Neuronal stem cell (in vitro differentiated cells): Measurements from ENCODE around the gene CNTNAP5.

Source experiments
- DNase-seq: peaks from one replicate; pipeline ENCODE4 v3.0.0-alpha.2; 2013; ENCODE audit warnings: low spot score
- H2AFZ ChIP-seq: one replicate; pipeline ENCODE4 v1.6.1; 2013; ENCODE audit warnings: mild to moderate bottlenecking, low read length, inconsistent platforms
- H2AK5ac ChIP-seq: 2 replicates; pipeline ENCODE4 v1.6.1; 2013; ENCODE audit warnings: low read depth, mild to moderate bottlenecking, inconsistent platforms, low read length, moderate library complexity, mixed read lengths
- H2BK120ac ChIP-seq: 2 replicates; pipeline ENCODE4 v1.6.1; 2013; ENCODE audit warnings: low read depth, mild to moderate bottlenecking, inconsistent platforms, low read length, moderate library complexity, mixed read lengths
- H2BK12ac ChIP-seq: one replicate; pipeline ENCODE4 v1.6.1; 2013; ENCODE audit warnings: low read length, inconsistent platforms
- H2BK15ac ChIP-seq: 2 replicates; pipeline ENCODE4 v1.6.1; 2013; ENCODE audit warnings: mild to moderate bottlenecking, low read length, inconsistent platforms, mixed read lengths
- H2BK5ac ChIP-seq: one replicate; pipeline ENCODE4 v1.6.1; 2013; ENCODE audit warnings: inconsistent platforms, mild to moderate bottlenecking, low read length, moderate library complexity
- H3K14ac ChIP-seq: one replicate; pipeline ENCODE4 v1.6.1; 2013; ENCODE audit warnings: low read length, inconsistent platforms
- H3K18ac ChIP-seq: 2 replicates; pipeline ENCODE4 v1.6.1; 2013; ENCODE audit warnings: low read length, inconsistent platforms
- H3K23ac ChIP-seq: 2 replicates; pipeline ENCODE4 v1.6.1; 2013; ENCODE audit warnings: low read depth, mild to moderate bottlenecking, mixed read lengths, low read length, inconsistent platforms; ENCODE audit not compliant: poor library complexity
- H3K27ac ChIP-seq: replicated peaks from 3 replicates; pipeline ENCODE4 v1.5.1; 2013; ENCODE audit warnings: low read length, inconsistent platforms
- H3K27me3 ChIP-seq, 3 experiments: 2 replicates each; pipeline ENCODE4 v1.6.1; 2013; ENCODE audit warnings: low read length in 3 of 3, mild to moderate bottlenecking in 2 of 3, inconsistent platforms in 1 of 3, low read depth in 1 of 3, mixed read lengths in 1 of 3, moderate library complexity in 1 of 3; ENCODE audit not compliant: control insufficient read depth in 3 of 3, insufficient read depth in 3 of 3
- H3K36me3 ChIP-seq, 2 donors: replicated peaks in 1 of 2; 2 replicates each; pipeline ENCODE4 v1.6.1; 2013; ENCODE audit warnings: low read length in 2 of 2; ENCODE audit not compliant: control insufficient read depth in 2 of 2, insufficient read depth in 2 of 2
- H3K4ac ChIP-seq: 2 replicates; pipeline ENCODE4 v1.6.1; 2013; ENCODE audit warnings: inconsistent platforms, mild to moderate bottlenecking, low read length, moderate library complexity
- H3K4me1 ChIP-seq, 2 donors: 1 replicate in 1 of 2; 2 replicates in 1 of 2; pipeline ENCODE4 v1.6.1; 2013; ENCODE audit warnings: low read length in 2 of 2, low read depth in 1 of 2; ENCODE audit not compliant: control insufficient read depth in 2 of 2, insufficient read depth in 1 of 2
- H3K4me2 ChIP-seq: one replicate; pipeline ENCODE4 v1.6.1; 2013; ENCODE audit warnings: mild to moderate bottlenecking, low read length, inconsistent platforms; ENCODE audit not compliant: insufficient read depth, poor library complexity, severe bottlenecking
- H3K4me3 ChIP-seq, 2 donors: 2 replicates each; pipeline ENCODE4 v1.5.1; 2013; ENCODE audit warnings: low read length in 2 of 2, mild to moderate bottlenecking in 2 of 2, inconsistent platforms in 1 of 2, moderate library complexity in 1 of 2
- H3K79me1 ChIP-seq: one replicate; pipeline ENCODE4 v1.6.1; 2013; ENCODE audit warnings: low read depth, mild to moderate bottlenecking, inconsistent platforms, low read length, moderate library complexity
- H3K9ac ChIP-seq: one replicate; pipeline ENCODE4 v1.6.1; 2013; ENCODE audit warnings: mild to moderate bottlenecking, low read depth, low read length, inconsistent platforms; ENCODE audit not compliant: poor library complexity
- H3K9me3 ChIP-seq, 2 donors: replicated peaks in 1 of 2; 2 replicates each; pipeline versions ENCODE3 to v1.6.1; 2013; ENCODE audit warnings: low read length in 2 of 2, mild to moderate bottlenecking in 2 of 2, inconsistent platforms in 1 of 2, low read depth in 1 of 2, mixed read lengths in 1 of 2, moderate library complexity in 1 of 2; ENCODE audit not compliant: control insufficient read depth in 2 of 2, insufficient read depth in 1 of 2
- H4K8ac ChIP-seq: one replicate; pipeline ENCODE4 v1.6.1; 2013; ENCODE audit warnings: low read depth, mild to moderate bottlenecking, inconsistent platforms, low read length, moderate library complexity
- H4K91ac ChIP-seq: one replicate; pipeline ENCODE4 v1.6.1; 2013; ENCODE audit warnings: low read length, low read depth, mild to moderate bottlenecking, inconsistent platforms; ENCODE audit not compliant: poor library complexity
- WGBS, 2 donors: extraction: QIAGEN DNeasy Blood & Tissue Kit; methylation state at CpG; one replicate each; pipeline ENCODE4 v1.1.7; 2013; ENCODE audit warnings: missing lambda C conversion rate in 2 of 2, mixed read lengths in 1 of 2; ENCODE audit not compliant: insufficient read length in 2 of 2, insufficient replicate concordance in 1 of 2; ENCODE audit errors: extremely low coverage in 2 of 2; 5-methylcytosine and 5-hydroxymethylcytosine counted together

CNTNAP5 gene

GRCh38 chr2:124213977-124214587 lies 189.0 kb downstream of the CNTNAP5 start:
- H3K27me3 ChIP-seq = no peaks in the 10 kb centered on the region
- H4K91ac ChIP-seq = no peak overlapping the region
- H3K23ac ChIP-seq = no peak overlapping the region
- H3K9ac ChIP-seq = no peak overlapping the region
- DNase-seq = no peak
- H2BK15ac ChIP-seq = no peak overlapping the region
- H4K8ac ChIP-seq = no peak overlapping the region
- whole genome bisulfite sequencing, 2 donors = no CpG with 5 or more reads among the region's 7 CpGs
- no peak overlapping the region for H2AFZ ChIP-seq
- no peak overlapping the region for H3K14ac ChIP-seq
- no peak overlapping the region for H3K18ac ChIP-seq
- no peak overlapping the region for H2BK5ac ChIP-seq
- H3K4me1 ChIP-seq = no peaks in the 10 kb centered on the region
- H2BK120ac ChIP-seq = no peak overlapping the region
- H3K4me2 ChIP-seq = no peak overlapping the region
- H3K4me3 ChIP-seq = no peak overlapping the region
- H3K36me3 ChIP-seq = no peaks in the 10 kb centered on the region
- no peaks in the 10 kb centered on the region for H3K9me3 ChIP-seq
- no peak overlapping the region for H3K27ac ChIP-seq
- H3K4ac ChIP-seq = no peak overlapping the region
- no peak overlapping the region for H2BK12ac ChIP-seq
- no peaks in the 10 kb centered on the region for H3K79me1 ChIP-seq
- no peak overlapping the region for H2AK5ac ChIP-seq

GRCh38 chr2:124246170-124246569 lies 221.1 kb downstream of the CNTNAP5 start:
- Histone ChIP-seq H2AK5ac (no peak overlapping the region), H3K23ac (no peak overlapping the region), H3K27me3 (no peaks in the 10 kb centered on the region), H3K4me1 (no peaks in the 10 kb centered on the region), H3K36me3 (no peaks in the 10 kb centered on the region), H3K4me2 (no peak overlapping the region), H4K8ac (no peak overlapping the region), H3K4me3 (no peak overlapping the region), H2BK12ac (no peak overlapping the region), H2AFZ (no peak overlapping the region), H3K18ac (no peak overlapping the region), H3K9ac (no peak overlapping the region), H2BK5ac (no peak overlapping the region), H2BK15ac (no peak overlapping the region), H3K9me3 (no peaks in the 10 kb centered on the region), H4K91ac (no peak overlapping the region), H3K27ac (no peak overlapping the region), H3K4ac (no peak overlapping the region), H3K14ac (no peak overlapping the region), H3K79me1 (no peaks in the 10 kb centered on the region), H2BK120ac (no peak overlapping the region)
- no CpG with 5 or more reads among the region's 4 CpGs for WGBS, 2 donors
- DNase-seq = no peak

- Histone ChIP-seq H2BK5ac (no peak overlapping the region), H3K9ac (no peak overlapping the region), H3K4me3 (no peak overlapping the region)
Observed at GRCh38 chr2:124248386-124248785, 223.3 kb downstream of the CNTNAP5 start.

GRCh38 chr2:124250433-124250832 lies 225.3 kb downstream of the CNTNAP5 start:
- Histone ChIP-seq H4K8ac (no peak overlapping the region), H3K27me3 (no peaks in the 10 kb centered on the region), H3K79me1 (no peaks in the 10 kb centered on the region), H3K4ac (no peak overlapping the region), H2BK120ac (no peak overlapping the region), H4K91ac (no peak overlapping the region), H2BK12ac (no peak overlapping the region), H2BK15ac (no peak overlapping the region), H3K18ac (no peak overlapping the region), H2BK5ac (no peak overlapping the region), H3K9me3 (no peaks in the 10 kb centered on the region), H3K14ac (no peak overlapping the region), H3K23ac (no peak overlapping the region), H2AK5ac (no peak overlapping the region), H3K4me3 (no peak overlapping the region), H3K4me2 (no peak overlapping the region), H3K4me1 (no peaks in the 10 kb centered on the region), H3K9ac (no peak overlapping the region), H3K36me3 (no peaks in the 10 kb centered on the region), H2AFZ (no peak overlapping the region), H3K27ac (no peak overlapping the region)
- DNase-seq = no peak
- WGBS, 2 donors = no CpG with 5 or more reads among the region's 2 CpGs

More at GRCh38 chr2:124248386-124248785, 223.3 kb downstream of the CNTNAP5 start:
- no peak overlapping the region for H2AK5ac ChIP-seq
- no peaks in the 10 kb centered on the region for H3K27me3 ChIP-seq
- H3K23ac ChIP-seq = no peak overlapping the region
- no peak overlapping the region for H4K91ac ChIP-seq
- H4K8ac ChIP-seq = no peak overlapping the region
- no peak overlapping the region for H3K18ac ChIP-seq
- H2BK120ac ChIP-seq = no peak overlapping the region
- H3K14ac ChIP-seq = no peak overlapping the region
- no peaks in the 10 kb centered on the region for H3K36me3 ChIP-seq
- H3K4ac ChIP-seq = no peak overlapping the region
- no peaks in the 10 kb centered on the region for H3K9me3 ChIP-seq
- no peaks in the 10 kb centered on the region for H3K4me1 ChIP-seq
- no peak overlapping the region for H2AFZ ChIP-seq
- no peak for DNase-seq
- H3K4me2 ChIP-seq = no peak overlapping the region
- H3K27ac ChIP-seq = no peak overlapping the region
- no peak overlapping the region for H2BK12ac ChIP-seq
- no peaks in the 10 kb centered on the region for H3K79me1 ChIP-seq
- no peak overlapping the region for H2BK15ac ChIP-seq
